Large intestine (tissue), 3 donors: ENCODE measurements around the gene SIVA1. TPM values are rescaled to one million over a fixed set of nuclear protein-coding genes. Genes with fewer than 3 reads are reported as not detected.

Experiments used
- DNase-seq, 2 donors: peaks; one replicate each; pipeline versions ENCODE4 v3.0.0 to v3.0.0-alpha.2; 2013
- H3K27ac ChIP-seq: one replicate; pipeline ENCODE4 v1.5.1; 2013; ENCODE audit warnings: low read length
- H3K27me3 ChIP-seq: 2 replicates; pipeline ENCODE4 v1.6.1; 2013; ENCODE audit warnings: low read length; ENCODE audit not compliant: control insufficient read depth, insufficient read depth
- H3K36me3 ChIP-seq: 2 replicates; pipeline ENCODE4 v1.6.1; 2013; ENCODE audit warnings: low read length; ENCODE audit not compliant: control insufficient read depth, insufficient read depth
- H3K4me1 ChIP-seq: one replicate; pipeline ENCODE4 v1.6.1; 2013; ENCODE audit warnings: low read length; ENCODE audit not compliant: control insufficient read depth, insufficient read depth
- H3K4me3 ChIP-seq: one replicate; pipeline ENCODE4 v1.5.1; 2013; ENCODE audit warnings: low read length
- H3K9me3 ChIP-seq: one replicate; pipeline ENCODE4 v1.6.1; 2013; ENCODE audit warnings: mild to moderate bottlenecking, low read depth, low read length, moderate library complexity; ENCODE audit not compliant: control insufficient read depth
- WGBS: methylation state at CpG from one replicate; pipeline ENCODE4 v1.1.5; 2013; ENCODE audit warnings: low lambda C conversion rate; ENCODE audit not compliant: insufficient coverage; 5-methylcytosine and 5-hydroxymethylcytosine counted together
- polyA plus RNA-seq: library from polyadenylated mRNA; unstranded; fragments of 120-200 nt; gene quantifications from one replicate; pipeline ENCODE4 v1.2.1, GENCODE V29; 2013

The SIVA1 gene
- polyA plus RNA-seq, 1 donor: 86.4 TPM

GRCh38 chr14:104792945-104793702, 40.2 kb downstream of the SIVA1 start:
- Histone ChIP-seq H3K4me1 (peaks cover 35% of the 10 kb centered on the region), H3K4me3 (no peak overlapping the region), H3K27ac (no peak overlapping the region), H3K36me3 (peaks cover 51% of the 10 kb centered on the region), H3K27me3 (no peaks in the 10 kb centered on the region), H3K9me3 (no peaks in the 10 kb centered on the region)
- DNase-seq: no peak
- no CpG with 5 or more reads among the region's 16 CpGs for WGBS

GRCh38 chr14:104793703-104793959, 40.7 kb downstream of the SIVA1 start:
- no peak for DNase-seq
- Histone ChIP-seq H3K27me3 (no peaks in the 10 kb centered on the region), H3K9me3 (no peaks in the 10 kb centered on the region), H3K36me3 (peaks cover 47% of the 10 kb centered on the region), H3K4me1 (peaks cover 40% of the 10 kb centered on the region), H3K4me3 (no peak overlapping the region), H3K27ac (no peak overlapping the region)
- WGBS: no CpG with 5 or more reads among the region's 2 CpGs

GRCh38 chr14:104794099-104794498, 41.2 kb downstream of the SIVA1 start:
- DNase-seq: peak; percentile 49 to 59
- H3K9me3 ChIP-seq: no peaks in the 10 kb centered on the region
- WGBS: no CpG with 5 or more reads among the region's 15 CpGs
- H3K4me3 ChIP-seq: peak overlapping the region; percentile 58
- no peaks in the 10 kb centered on the region for H3K27me3 ChIP-seq
- H3K36me3 ChIP-seq: peaks cover 42% of the 10 kb centered on the region
- no peak overlapping the region for H3K27ac ChIP-seq
- peaks cover 42% of the 10 kb centered on the region for H3K4me1 ChIP-seq

- H3K9me3 ChIP-seq: no peaks in the 10 kb centered on the region
- peaks cover 44% of the 10 kb centered on the region for H3K4me1 ChIP-seq
- peaks cover 38% of the 10 kb centered on the region for H3K36me3 ChIP-seq
- WGBS: no CpG with 5 or more reads among the region's 16 CpGs
- no peaks in the 10 kb centered on the region for H3K27me3 ChIP-seq
- H3K27ac ChIP-seq: no peak overlapping the region
- H3K4me3 ChIP-seq: peak overlapping the region; percentile 58
- peak in 1 of 2 donors; percentile 43 for DNase-seq
These were observed 41.7 kb downstream of the SIVA1 start for GRCh38 chr14:104794631-104794992.

GRCh38 chr14:104794993-104795780, 42.2 kb downstream of the SIVA1 start, which contains the start of gene AKT1:
TSS of gene AKT1 (minus strand) at chr14:104795748. CDS start at chr14:104792643, 3,105 bp downstream.
- DNase-seq: peak in 1 of 2 donors; percentile 58
- peaks cover 49% of the 10 kb centered on the region for H3K4me1 ChIP-seq

GRCh38 chr14:104795781-104796686, 43.1 kb downstream of the SIVA1 start:
- H3K9me3 ChIP-seq: no peaks in the 10 kb centered on the region
- H3K27ac ChIP-seq: peak overlapping the region; percentile 42
- peak overlapping the region; percentile 44 for H3K4me3 ChIP-seq
- peaks cover 49% of the 10 kb centered on the region for H3K4me1 ChIP-seq
- DNase-seq: peak; percentile 37 to 68
- H3K27me3 ChIP-seq: no peaks in the 10 kb centered on the region
- WGBS: no CpG with 5 or more reads among the region's 55 CpGs
- peaks cover 25% of the 10 kb centered on the region for H3K36me3 ChIP-seq

More at GRCh38 chr14:104794993-104795780, 42.2 kb downstream of the SIVA1 start, which contains the start of gene AKT1:
- Histone ChIP-seq H3K27ac (peak within 1 kb of the TSS; percentile 42), H3K36me3 (peaks cover 33% of the 10 kb centered on the region), H3K4me3 (peak within 1 kb of the TSS; percentile 58), H3K9me3 (no peaks in the 10 kb centered on the region), H3K27me3 (no peaks in the 10 kb centered on the region)
- WGBS: no CpG with 5 or more reads among the region's 124 CpGs

- Histone ChIP-seq H3K36me3 (peaks cover 18% of the 10 kb centered on the region), H3K4me1 (peaks cover 55% of the 10 kb centered on the region), H3K4me3 (no peak overlapping the region), H3K27me3 (no peaks in the 10 kb centered on the region), H3K9me3 (no peaks in the 10 kb centered on the region), H3K27ac (no peak overlapping the region)
- no peak for DNase-seq
- no CpG with 5 or more reads among the region's 6 CpGs for WGBS
These were observed 43.7 kb downstream of the SIVA1 start for GRCh38 chr14:104796687-104797081.

- Histone ChIP-seq H3K4me3 (no peak overlapping the region), H3K27me3 (no peaks in the 10 kb centered on the region), H3K9me3 (peaks cover 2% of the 10 kb centered on the region), H3K27ac (peak overlapping the region; percentile 16), H3K4me1 (peaks cover 62% of the 10 kb centered on the region), H3K36me3 (peaks cover 11% of the 10 kb centered on the region)
- no CpG with 5 or more reads among the region's 18 CpGs for WGBS
- peak in 1 of 2 donors; percentile 52 for DNase-seq
These were observed 44.4 kb downstream of the SIVA1 start for GRCh38 chr14:104797115-104798044.

GRCh38 chr14:104798300-104799243, 45.6 kb downstream of the SIVA1 start:
- Histone ChIP-seq H3K36me3 (peaks cover under 1% of the 10 kb centered on the region), H3K27me3 (no peaks in the 10 kb centered on the region), H3K4me3 (no peak overlapping the region), H3K27ac (peak overlapping the region; percentile 16), H3K9me3 (peaks cover 2% of the 10 kb centered on the region), H3K4me1 (peaks cover 65% of the 10 kb centered on the region)
- no peak for DNase-seq
- 100% methylated on average over 1 of the region's 16 CpGs for WGBS
